Activated CD8-positive, alpha-beta memory T cell treated with anti-CD3 and anti-CD28 coated beads, Interleukin-2, amount 50 U/mL, for 4 hours (primary cell): ENCODE data around the gene EME2.
"Not testable (repeated sequence)": the region's sequence is repeated elsewhere in the genome, so short reads cannot be mapped to it uniquely, and the experiment has no call there.

Experiments
- DNase-seq: peaks from one replicate; pipeline ENCODE4 v3.0.0-alpha.2; 2020

The EME2 gene

GRCh38 chr16:1792836-1793577, 20.4 kb downstream of the EME2 start:
- DNase-seq = no peak

DNA sequence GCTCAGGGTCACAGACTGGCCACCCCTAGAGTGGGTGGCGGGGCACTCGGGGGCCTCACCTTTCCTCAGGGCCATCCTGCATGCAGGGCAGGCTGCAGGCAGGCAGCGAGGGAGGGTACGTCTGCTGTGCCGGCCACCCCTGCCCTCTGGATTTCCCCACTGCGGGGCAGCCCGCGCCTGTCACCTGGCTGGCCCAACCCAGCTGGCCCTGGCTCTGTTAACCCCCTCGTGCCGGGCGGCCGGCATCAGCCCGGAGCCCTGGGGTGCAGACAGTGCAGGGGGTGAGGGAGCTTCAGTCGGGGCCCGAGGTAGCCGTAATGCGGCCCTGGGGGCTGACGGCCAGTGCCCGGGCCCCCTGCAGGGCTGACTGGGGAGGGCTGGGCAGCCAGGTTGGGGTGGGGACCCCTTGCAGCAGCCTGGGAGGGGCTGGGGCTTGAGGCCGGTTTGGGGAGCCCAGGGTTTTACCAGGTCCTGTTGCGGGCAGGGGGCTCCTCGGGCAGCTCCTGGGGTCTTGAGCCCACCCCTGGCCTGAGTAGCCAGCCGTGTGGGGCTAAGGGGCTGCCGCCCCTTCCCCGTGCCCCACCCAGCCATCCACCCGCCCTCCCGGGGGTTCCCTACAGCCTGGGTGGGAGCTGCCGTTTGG, 21.1 kb downstream of the EME2 start, which contains the start of gene IGFALS:
TSS of gene IGFALS (minus strand) at position 128 of the 643 bp plus-strand sequence. CDS start at position 75, 53 bp downstream.
- DNase-seq = no peak

- no peak for DNase-seq
Measured at GRCh38 chr16:1794221-1794871, 21.7 kb downstream of the EME2 start.

GRCh38 chr16:1794908-1795666, 22.5 kb downstream of the EME2 start:
- DNase-seq = no peak

- DNase-seq = not testable (repeated sequence)
Measured at GRCh38 chr16:1799263-1799662, 26.7 kb downstream of the EME2 start.

DNA sequence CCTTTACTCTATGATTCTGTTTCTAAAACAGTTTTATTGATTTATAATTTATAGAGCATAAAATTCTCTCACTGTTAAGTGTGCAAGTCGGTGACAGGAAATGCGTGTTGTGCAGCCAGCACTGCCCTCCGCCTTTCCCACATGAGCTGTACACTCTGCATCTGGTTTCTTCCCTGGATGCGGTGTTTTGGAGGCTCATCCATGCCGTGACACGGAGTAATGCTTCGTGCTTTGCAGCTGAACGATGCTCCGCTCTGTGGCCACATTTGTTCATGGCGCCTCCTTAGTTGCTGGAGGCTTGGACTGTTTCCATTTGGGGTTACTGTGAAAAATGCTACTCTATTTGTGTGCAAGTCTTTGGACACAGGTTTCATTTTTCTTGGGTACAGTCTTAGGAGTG, 28.1 kb downstream of the EME2 start:
- no peak for DNase-seq

- no peak for DNase-seq
Measured at GRCh38 chr16:1807626-1808025, 35.0 kb downstream of the EME2 start.

- DNase-seq = no peak
Measured at GRCh38 chr16:1808691-1809090, 36.1 kb downstream of the EME2 start.

DNA sequence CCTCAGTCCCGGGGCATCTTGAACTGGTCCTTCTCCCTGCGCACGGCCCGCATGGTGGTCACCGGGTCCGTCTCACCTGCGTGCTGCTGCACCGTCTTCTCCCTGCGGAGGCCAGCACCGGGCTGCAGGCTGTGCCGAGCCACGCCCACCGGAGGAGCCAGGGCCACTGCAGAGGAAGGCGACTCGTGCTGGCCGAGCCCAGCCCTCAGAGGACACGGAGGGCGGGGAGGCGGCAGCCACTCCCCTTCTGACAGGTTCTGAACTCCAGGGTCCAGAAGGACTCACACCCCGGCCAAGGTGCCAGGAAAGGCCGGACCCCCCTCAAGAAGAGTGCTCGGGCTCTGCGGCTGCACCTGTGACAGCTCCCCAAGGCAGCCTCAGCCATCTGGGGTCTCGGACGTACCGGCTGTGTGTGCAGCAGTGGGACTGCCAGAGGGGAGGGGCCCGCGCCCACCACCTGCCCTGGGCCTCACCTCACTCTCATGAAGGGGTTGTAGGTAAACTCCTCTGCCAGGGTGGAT, 36.7 kb downstream of the EME2 start:
- no peak for DNase-seq

GRCh38 chr16:1810106-1810505, 37.5 kb downstream of the EME2 start:
- DNase-seq = no peak

DNA sequence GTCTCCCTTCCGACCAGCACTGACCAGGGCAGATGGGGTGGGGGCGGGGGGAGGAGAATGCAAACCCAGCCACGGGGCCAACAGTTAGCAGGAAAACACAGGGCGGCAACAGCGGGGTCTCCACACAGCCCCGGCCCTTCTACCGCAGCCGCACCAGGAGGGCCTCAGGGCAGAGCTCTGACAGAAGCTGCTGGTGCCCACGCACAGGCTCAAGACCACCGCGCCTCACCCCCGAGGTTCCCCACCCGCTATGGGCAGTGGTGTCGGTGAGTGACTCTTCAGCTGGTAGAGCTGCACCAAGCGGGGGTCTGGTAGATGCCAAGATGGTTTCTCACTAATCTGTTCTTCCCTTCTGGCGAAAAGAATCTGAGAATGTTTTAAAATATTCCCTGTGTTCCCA, 37.9 kb downstream of the EME2 start:
- no peak for DNase-seq

GRCh38 chr16:1812732-1813163, 40.1 kb downstream of the EME2 start:
- peak; percentile 54 for DNase-seq

GRCh38 chr16:1815461-1815860, 42.9 kb downstream of the EME2 start:
- DNase-seq = no peak

GRCh38 chr16:1816396-1817275, 44.0 kb downstream of the EME2 start:
- DNase-seq = no peak

GRCh38 chr16:1817276-1817589, 44.6 kb downstream of the EME2 start:
- DNase-seq = no peak

GRCh38 chr16:1817716-1818115, 45.1 kb downstream of the EME2 start:
- DNase-seq = no peak

GRCh38 chr16:1818204-1818872, 45.7 kb downstream of the EME2 start:
- DNase-seq = no peak

GRCh38 chr16:1818873-1819525, 46.4 kb downstream of the EME2 start:
- no peak for DNase-seq

DNA sequence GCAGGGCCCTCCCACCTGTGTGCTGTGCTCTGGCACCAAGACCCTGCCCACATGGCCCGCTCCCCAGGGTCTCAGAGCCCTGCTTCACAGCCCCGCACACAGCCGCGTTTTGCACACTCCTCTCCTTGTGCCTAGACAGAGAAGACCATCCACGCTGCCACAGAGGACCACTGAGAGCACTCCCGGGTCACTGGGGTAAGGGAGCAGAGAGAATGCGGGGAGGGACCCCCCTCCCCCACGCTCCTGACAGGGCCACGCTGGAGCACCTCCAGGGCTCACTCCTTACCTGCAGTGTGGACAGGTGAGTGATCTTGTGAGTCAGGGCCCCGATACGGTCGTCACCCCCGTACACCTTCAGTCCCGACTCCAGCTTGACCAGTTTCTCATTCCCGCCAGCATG, 47.0 kb downstream of the EME2 start:
- DNase-seq = no peak

- DNase-seq = no peak
Measured at GRCh38 chr16:1820096-1820945, 47.7 kb downstream of the EME2 start.
